ENCODE data around the gene YTHDF2. TPM values are rescaled to one million over a fixed set of nuclear protein-coding genes. Genes with fewer than 3 reads are reported as not detected.

Gene YTHDF2
- total RNA-seq, 1 donor from 2014 or later, result 97.5 TPM

DNA sequence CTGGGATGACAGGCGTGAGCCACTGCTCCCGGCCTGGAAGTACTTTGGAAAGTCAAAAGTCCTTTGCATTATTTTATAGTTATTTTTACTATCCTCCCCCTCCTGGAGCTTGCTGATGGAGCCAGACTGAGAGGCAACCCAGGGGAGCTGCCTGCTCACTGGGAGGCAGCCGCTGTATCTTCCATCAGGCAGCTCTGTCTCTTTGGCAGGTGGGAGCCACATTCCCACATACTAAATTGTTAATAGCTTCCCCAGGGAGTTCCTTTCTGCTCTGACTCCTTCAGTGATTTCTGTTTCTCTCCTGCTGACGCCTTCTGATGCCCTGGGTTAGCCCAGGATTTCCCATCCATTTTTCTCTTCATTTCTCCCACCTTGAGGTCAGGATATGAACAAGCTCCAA is 70.3 kb downstream of the YTHDF2 start:
- no peak overlapping the region for H3K27ac Mint-ChIP-seq (ENCODE audit: unreplicated experiment)
- peaks cover 32% of the 10 kb centered on the region for H3K27me3 Mint-ChIP-seq (ENCODE audit: low read depth, unreplicated experiment)
- DNase-seq (ENCODE audit: low read depth) (no peak), FAIRE-seq (no peak)
- no peak overlapping the region for H2AFZ ChIP-seq (ENCODE audit: low read depth, low read length)
- H3K9me3 ChIP-seq (ENCODE audit: insufficient read depth, low read depth, low read length), result no peaks in the 10 kb centered on the region
- TF ChIP-seq, protein P1, sequence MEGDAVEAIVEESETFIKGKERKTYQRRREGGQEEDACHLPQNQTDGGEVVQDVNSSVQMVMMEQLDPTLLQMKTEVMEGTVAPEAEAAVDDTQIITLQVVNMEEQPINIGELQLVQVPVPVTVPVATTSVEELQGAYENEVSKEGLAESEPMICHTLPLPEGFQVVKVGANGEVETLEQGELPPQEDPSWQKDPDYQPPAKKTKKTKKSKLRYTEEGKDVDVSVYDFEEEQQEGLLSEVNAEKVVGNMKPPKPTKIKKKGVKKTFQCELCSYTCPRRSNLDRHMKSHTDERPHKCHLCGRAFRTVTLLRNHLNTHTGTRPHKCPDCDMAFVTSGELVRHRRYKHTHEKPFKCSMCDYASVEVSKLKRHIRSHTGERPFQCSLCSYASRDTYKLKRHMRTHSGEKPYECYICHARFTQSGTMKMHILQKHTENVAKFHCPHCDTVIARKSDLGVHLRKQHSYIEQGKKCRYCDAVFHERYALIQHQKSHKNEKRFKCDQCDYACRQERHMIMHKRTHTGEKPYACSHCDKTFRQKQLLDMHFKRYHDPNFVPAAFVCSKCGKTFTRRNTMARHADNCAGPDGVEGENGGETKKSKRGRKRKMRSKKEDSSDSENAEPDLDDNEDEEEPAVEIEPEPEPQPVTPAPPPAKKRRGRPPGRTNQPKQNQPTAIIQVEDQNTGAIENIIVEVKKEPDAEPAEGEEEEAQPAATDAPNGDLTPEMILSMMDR (IDR thresholded peaks at IDR 0.05; ENCODE audit: insufficient read depth, low read depth, low read length), result no peak
- no peak for TF ChIP-seq EZH2 (IDR thresholded peaks at IDR 0.05; ENCODE audit: insufficient read depth, low read length)
- no peaks in the 10 kb centered on the region for H3K36me3 ChIP-seq (ENCODE audit: insufficient read depth, low read length)
- H3K36me3 Mint-ChIP-seq (ENCODE audit: low read depth, unreplicated experiment), result peaks cover 3% of the 10 kb centered on the region
- H3K79me2 ChIP-seq (ENCODE audit: insufficient read depth, low read length), result no peaks in the 10 kb centered on the region
- H3K27ac ChIP-seq (ENCODE audit: low read depth, low read length), result no peak overlapping the region
- no peak overlapping the region for H3K4me3 Mint-ChIP-seq (ENCODE audit: unreplicated experiment)
- peaks cover 21% of the 10 kb centered on the region for H3K27me3 ChIP-seq (ENCODE audit: insufficient read depth, low read length)
- peaks cover 21% of the 10 kb centered on the region for H3K9me3 Mint-ChIP-seq (ENCODE audit: unreplicated experiment)
- no peaks in the 10 kb centered on the region for H4K20me1 ChIP-seq (ENCODE audit: insufficient read depth, low read length)
- H3K4me1 ChIP-seq (ENCODE audit: insufficient read depth, low read length), result no peaks in the 10 kb centered on the region
- no peak overlapping the region for H3K4me3 ChIP-seq (ENCODE audit: insufficient read depth, low read depth, low read length)
- no peak overlapping the region for H3K9ac ChIP-seq (ENCODE audit: low read length)
- H3K4me1 Mint-ChIP-seq (ENCODE audit: low read depth, unreplicated experiment), result peaks cover 2% of the 10 kb centered on the region
- H3K4me2 ChIP-seq (ENCODE audit: low read length), result no peak overlapping the region

DNA sequence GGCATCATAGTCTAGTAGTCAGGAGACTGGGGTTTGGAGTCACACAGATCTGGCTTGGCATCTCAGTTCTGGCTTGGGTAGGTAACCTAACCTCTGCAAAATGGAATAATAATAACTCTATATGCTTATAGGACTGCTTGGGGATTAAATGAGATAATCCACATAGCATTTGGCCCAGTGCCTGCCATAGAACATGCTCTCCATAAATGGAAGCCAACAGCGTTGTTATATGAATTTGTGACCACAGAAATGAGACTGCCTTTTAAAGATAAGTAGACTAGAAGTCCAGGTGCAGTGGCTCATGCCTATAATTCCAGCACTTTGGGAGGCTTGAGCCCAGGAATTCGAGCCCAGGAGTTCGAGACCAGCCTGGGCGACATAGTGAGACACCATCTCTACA is 71.2 kb downstream of the YTHDF2 start:
- Histone ChIP-seq H2AFZ (ENCODE audit: low read depth, low read length) (no peak overlapping the region), H3K36me3 (ENCODE audit: insufficient read depth, low read length) (no peaks in the 10 kb centered on the region), H3K4me2 (ENCODE audit: low read length) (no peak overlapping the region), H3K9ac (ENCODE audit: low read length) (no peak overlapping the region), H3K9me3 (ENCODE audit: insufficient read depth, low read depth, low read length) (no peaks in the 10 kb centered on the region), H3K27ac (ENCODE audit: low read depth, low read length) (no peak overlapping the region), H3K4me1 (ENCODE audit: insufficient read depth, low read length) (no peaks in the 10 kb centered on the region), H3K4me3 (ENCODE audit: insufficient read depth, low read depth, low read length) (no peak overlapping the region), H3K27me3 (ENCODE audit: insufficient read depth, low read length) (peaks cover 27% of the 10 kb centered on the region), H3K79me2 (ENCODE audit: insufficient read depth, low read length) (no peaks in the 10 kb centered on the region), H4K20me1 (ENCODE audit: insufficient read depth, low read length) (no peaks in the 10 kb centered on the region)
- FAIRE-seq (no peak), DNase-seq (ENCODE audit: low read depth) (no peak)
- Mint-ChIP-seq H3K36me3 (ENCODE audit: low read depth, unreplicated experiment) (peaks cover 3% of the 10 kb centered on the region), H3K4me3 (ENCODE audit: unreplicated experiment) (no peak overlapping the region), H3K9me3 (ENCODE audit: unreplicated experiment) (peaks cover 17% of the 10 kb centered on the region), H3K27ac (ENCODE audit: unreplicated experiment) (no peak overlapping the region), H3K27me3 (ENCODE audit: low read depth, unreplicated experiment) (peaks cover 37% of the 10 kb centered on the region), H3K4me1 (ENCODE audit: low read depth, unreplicated experiment) (no peaks in the 10 kb centered on the region)
- TF ChIP-seq EZH2 (IDR thresholded peaks at IDR 0.05; ENCODE audit: insufficient read depth, low read length), result no peak
- TF ChIP-seq, protein P1 (IDR thresholded peaks at IDR 0.05; ENCODE audit: insufficient read depth, low read depth, low read length), result no peak

- no peaks in the 10 kb centered on the region for H3K9me3 ChIP-seq (ENCODE audit: insufficient read depth, low read depth, low read length)
- H3K27me3 ChIP-seq (ENCODE audit: insufficient read depth, low read length), result peaks cover 58% of the 10 kb centered on the region
- Mint-ChIP-seq H3K27me3 (ENCODE audit: low read depth, unreplicated experiment) (peaks cover 47% of the 10 kb centered on the region), H3K9me3 (ENCODE audit: unreplicated experiment) (peaks cover 2% of the 10 kb centered on the region), H3K4me1 (ENCODE audit: low read depth, unreplicated experiment) (peaks cover 14% of the 10 kb centered on the region), H3K27ac (ENCODE audit: unreplicated experiment) (no peak overlapping the region), H3K4me3 (ENCODE audit: unreplicated experiment) (peak overlapping the region; percentile 54), H3K36me3 (ENCODE audit: low read depth, unreplicated experiment) (no peaks in the 10 kb centered on the region)
- no peak overlapping the region for H2AFZ ChIP-seq (ENCODE audit: low read depth, low read length)
- no peaks in the 10 kb centered on the region for H3K79me2 ChIP-seq (ENCODE audit: insufficient read depth, low read length)
- H3K4me1 ChIP-seq (ENCODE audit: insufficient read depth, low read length), result no peaks in the 10 kb centered on the region
- H3K27ac ChIP-seq (ENCODE audit: low read depth, low read length), result no peak overlapping the region
- FAIRE-seq (no peak), DNase-seq (ENCODE audit: low read depth) (no peak)
- no peaks in the 10 kb centered on the region for H4K20me1 ChIP-seq (ENCODE audit: insufficient read depth, low read length)
- H3K4me3 ChIP-seq (ENCODE audit: insufficient read depth, low read depth, low read length), result no peak overlapping the region
- no peak overlapping the region for H3K9ac ChIP-seq (ENCODE audit: low read length)
- H3K36me3 ChIP-seq (ENCODE audit: insufficient read depth, low read length), result no peaks in the 10 kb centered on the region
- H3K4me2 ChIP-seq (ENCODE audit: low read length), result no peak overlapping the region
- TF ChIP-seq, protein P1 (IDR thresholded peaks at IDR 0.05; ENCODE audit: insufficient read depth, low read depth, low read length), result no peak
- TF ChIP-seq EZH2 (IDR thresholded peaks at IDR 0.05; ENCODE audit: insufficient read depth, low read length), result no peak
These were observed 74.6 kb downstream of the YTHDF2 start for GRCh38 chr1:28811369-28811765.
